Measurements from ENCODE around the gene DENND4C. TPM values are rescaled to one million over a fixed set of nuclear protein-coding genes. Genes with fewer than 3 reads are reported as not detected.
A peak's percentile ranks its signal among the peaks of the same experiment; 100 is the strongest.

DENND4C gene
- total RNA-seq, 2 donors from 2014 or later, result 18.1 to 22.6 TPM

DNA sequence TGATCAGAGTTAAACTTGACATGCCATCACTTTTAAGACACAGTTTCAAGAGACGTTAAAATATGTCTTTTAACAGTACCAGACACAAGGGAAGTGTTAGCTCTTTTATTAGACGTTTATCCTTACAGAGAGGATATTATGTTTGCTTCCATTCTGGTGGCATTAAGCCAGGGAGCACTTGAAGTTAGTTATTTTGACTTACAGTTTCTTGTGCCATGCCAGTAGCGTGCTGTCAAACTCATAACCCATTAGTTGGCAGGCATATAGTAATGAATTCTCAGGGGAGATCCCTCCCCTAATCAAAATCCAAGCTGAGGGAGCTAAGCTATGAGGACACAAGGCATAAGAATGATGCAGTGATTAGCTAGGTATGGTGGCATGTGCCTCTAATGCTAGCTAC, 83.1 kb downstream of the DENND4C start:
- no peak for ATAC-seq (replicated peaks)
- peaks cover 4% of the 10 kb centered on the region for H3K4me1 Mint-ChIP-seq
- H3K9me3 Mint-ChIP-seq, result no peaks in the 10 kb centered on the region
- no peak overlapping the region for H3K27ac Mint-ChIP-seq
- no peaks in the 10 kb centered on the region for H3K27me3 Mint-ChIP-seq
- H3K36me3 Mint-ChIP-seq (ENCODE audit: low read depth), result peaks cover 29% of the 10 kb centered on the region
- no peak overlapping the region for H3K4me3 Mint-ChIP-seq

- peaks cover 61% of the 10 kb centered on the region for H3K36me3 Mint-ChIP-seq (ENCODE audit: low read depth)
- H3K27ac Mint-ChIP-seq, result no peak overlapping the region
- ATAC-seq (replicated peaks), result no peak
- no peaks in the 10 kb centered on the region for H3K27me3 Mint-ChIP-seq
- H3K4me3 Mint-ChIP-seq, result no peak overlapping the region
- peaks cover 10% of the 10 kb centered on the region for H3K4me1 Mint-ChIP-seq
- H3K9me3 Mint-ChIP-seq, result no peaks in the 10 kb centered on the region
Observed at GRCh38 chr9:19320495-19320894, 90.0 kb downstream of the DENND4C start.

DNA sequence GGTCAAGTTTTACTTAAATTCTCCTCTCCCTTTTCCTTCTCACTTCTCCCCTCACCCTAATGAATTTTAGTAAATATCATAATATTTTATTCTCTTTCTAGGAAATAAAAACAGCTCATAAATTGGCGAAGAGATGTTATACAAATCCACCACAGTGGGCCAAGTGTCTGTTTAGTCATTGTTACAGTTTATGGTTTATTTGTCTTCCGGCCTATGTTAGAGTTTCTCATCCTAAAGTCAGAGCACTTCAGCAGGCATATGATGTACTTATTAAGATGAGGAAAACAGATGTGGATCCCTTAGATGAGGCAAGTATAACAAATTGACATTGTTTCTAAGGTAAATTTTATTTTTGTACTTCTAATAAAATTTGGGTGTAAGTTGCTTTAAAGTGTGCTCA, 101.4 kb downstream of the DENND4C start:
- Mint-ChIP-seq H3K36me3 (ENCODE audit: low read depth) (peaks cover 68% of the 10 kb centered on the region), H3K9me3 (no peaks in the 10 kb centered on the region), H3K4me1 (no peaks in the 10 kb centered on the region), H3K27ac (no peak overlapping the region), H3K27me3 (no peaks in the 10 kb centered on the region), H3K4me3 (no peak overlapping the region)
- ATAC-seq (replicated peaks), result no peak

- Mint-ChIP-seq H3K9me3 (no peaks in the 10 kb centered on the region), H3K27me3 (no peaks in the 10 kb centered on the region), H3K4me3 (no peak overlapping the region), H3K36me3 (ENCODE audit: low read depth) (peaks cover 80% of the 10 kb centered on the region), H3K27ac (no peak overlapping the region), H3K4me1 (no peaks in the 10 kb centered on the region)
- no peak for ATAC-seq (replicated peaks)
Observed at GRCh38 chr9:19336166-19336565, 105.7 kb downstream of the DENND4C start.

GRCh38 chr9:19342947-19343346, 112.5 kb downstream of the DENND4C start:
- Mint-ChIP-seq H3K9me3 (no peaks in the 10 kb centered on the region), H3K27me3 (no peaks in the 10 kb centered on the region), H3K4me3 (no peak overlapping the region), H3K27ac (no peak overlapping the region), H3K4me1 (no peaks in the 10 kb centered on the region), H3K36me3 (ENCODE audit: low read depth) (peaks cover 78% of the 10 kb centered on the region)
- no peak for ATAC-seq (replicated peaks)

GRCh38 chr9:19358701-19359100, 128.2 kb downstream of the DENND4C start:
- no peak overlapping the region for H3K27ac Mint-ChIP-seq
- H3K36me3 Mint-ChIP-seq (ENCODE audit: low read depth), result peaks cover 86% of the 10 kb centered on the region
- ATAC-seq (replicated peaks), result no peak
- H3K9me3 Mint-ChIP-seq, result no peaks in the 10 kb centered on the region
- no peak overlapping the region for H3K4me3 Mint-ChIP-seq
- H3K27me3 Mint-ChIP-seq, result no peaks in the 10 kb centered on the region
- no peaks in the 10 kb centered on the region for H3K4me1 Mint-ChIP-seq

- no peak for ATAC-seq (replicated peaks)
- H3K9me3 Mint-ChIP-seq, result no peaks in the 10 kb centered on the region
- H3K27ac Mint-ChIP-seq, result peak overlapping the region; percentile 70
- no peaks in the 10 kb centered on the region for H3K4me1 Mint-ChIP-seq
- no peaks in the 10 kb centered on the region for H3K27me3 Mint-ChIP-seq
- no peak overlapping the region for H3K4me3 Mint-ChIP-seq
- H3K36me3 Mint-ChIP-seq (ENCODE audit: low read depth), result peaks cover 69% of the 10 kb centered on the region
Observed at GRCh38 chr9:19369107-19369506, 138.6 kb downstream of the DENND4C start.

- Mint-ChIP-seq H3K36me3 (ENCODE audit: low read depth) (peaks cover 73% of the 10 kb centered on the region), H3K27ac (no peak overlapping the region), H3K9me3 (no peaks in the 10 kb centered on the region), H3K4me3 (no peak overlapping the region), H3K27me3 (no peaks in the 10 kb centered on the region), H3K4me1 (peaks cover 10% of the 10 kb centered on the region)
- no peak for ATAC-seq (replicated peaks)
Observed at GRCh38 chr9:19371942-19372341, 141.4 kb downstream of the DENND4C start.

DNA sequence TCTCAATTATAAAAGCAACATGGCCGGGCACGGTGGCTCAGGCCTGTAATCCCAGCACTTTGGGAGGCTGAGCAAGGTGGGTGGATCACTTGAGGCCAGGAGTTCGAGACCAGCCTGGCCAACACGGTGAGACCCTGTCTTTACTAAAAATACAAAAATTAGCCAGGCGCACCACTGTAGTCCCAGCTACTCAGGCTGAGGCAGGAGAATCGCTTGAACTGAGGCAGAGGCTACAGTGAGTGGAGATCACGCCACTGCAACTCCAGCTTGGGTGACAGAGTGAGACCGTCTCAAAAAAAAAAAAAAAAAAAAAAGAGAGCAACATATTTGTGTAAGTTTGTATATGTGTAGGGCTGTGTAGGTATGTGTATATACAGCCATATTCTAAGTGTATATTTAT, 142.1 kb downstream of the DENND4C start:
- ATAC-seq (replicated peaks), result no peak
- H3K4me3 Mint-ChIP-seq, result no peak overlapping the region
- H3K4me1 Mint-ChIP-seq, result peaks cover 17% of the 10 kb centered on the region
- H3K9me3 Mint-ChIP-seq, result no peaks in the 10 kb centered on the region
- H3K36me3 Mint-ChIP-seq (ENCODE audit: low read depth), result peaks cover 73% of the 10 kb centered on the region
- no peaks in the 10 kb centered on the region for H3K27me3 Mint-ChIP-seq
- H3K27ac Mint-ChIP-seq, result no peak overlapping the region

DNA sequence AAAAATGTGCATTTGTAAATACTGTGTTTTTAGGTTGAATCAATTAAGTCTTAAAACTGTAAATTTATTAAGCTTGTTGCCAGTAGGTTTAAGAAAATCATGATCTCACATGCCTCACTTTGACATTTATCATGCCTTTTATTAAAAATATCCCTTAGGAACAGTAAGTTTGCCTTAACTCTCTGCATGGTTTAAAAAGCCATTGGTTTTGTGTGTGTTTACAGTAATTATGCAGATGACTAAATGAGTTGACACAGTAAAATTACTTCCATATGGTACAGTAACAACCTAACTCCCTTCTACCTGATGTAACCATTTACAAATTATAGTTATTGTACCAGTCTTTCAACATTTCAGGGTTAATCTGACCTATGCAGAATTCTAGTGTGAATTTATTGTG, 143.0 kb downstream of the DENND4C start:
- H3K4me1 Mint-ChIP-seq, result peaks cover 17% of the 10 kb centered on the region

GRCh38 chr9:19375538-19375937, 145.0 kb downstream of the DENND4C start:
- H3K9me3 Mint-ChIP-seq, result no peaks in the 10 kb centered on the region
- H3K4me1 Mint-ChIP-seq, result peaks cover 17% of the 10 kb centered on the region
- peak overlapping the region; percentile 74 for H3K27ac Mint-ChIP-seq
- peaks cover 90% of the 10 kb centered on the region for H3K36me3 Mint-ChIP-seq (ENCODE audit: low read depth)
- ATAC-seq (replicated peaks), result no peak
- no peaks in the 10 kb centered on the region for H3K27me3 Mint-ChIP-seq
- H3K4me3 Mint-ChIP-seq, result peak overlapping the region; percentile 96

More for the DNA sequence above, 143.0 kb downstream of the DENND4C start:
- Mint-ChIP-seq H3K27me3 (no peaks in the 10 kb centered on the region), H3K9me3 (no peaks in the 10 kb centered on the region), H3K27ac (no peak overlapping the region), H3K4me3 (no peak overlapping the region), H3K36me3 (ENCODE audit: low read depth) (peaks cover 77% of the 10 kb centered on the region)
- ATAC-seq (replicated peaks), result no peak

DNA sequence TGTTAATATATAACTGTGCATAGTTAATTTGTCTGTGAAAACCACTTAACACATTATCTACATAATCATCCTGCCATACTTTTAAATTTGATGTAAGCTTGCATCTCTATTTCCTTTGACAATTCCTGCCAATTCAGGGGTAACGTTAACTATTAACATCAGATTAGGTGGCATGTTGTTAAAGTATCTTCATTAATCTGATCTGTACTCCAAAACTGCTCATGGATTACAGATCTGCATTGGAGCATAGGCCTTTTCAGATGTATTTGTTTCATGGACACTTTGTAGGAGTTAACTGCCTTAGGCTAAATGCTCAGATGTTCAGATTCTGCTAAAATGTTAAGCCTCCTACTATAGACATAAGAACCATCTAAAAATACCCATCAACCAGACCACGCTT, 146.4 kb downstream of the DENND4C start:
- H3K27me3 Mint-ChIP-seq, result no peaks in the 10 kb centered on the region
- peaks cover 23% of the 10 kb centered on the region for H3K4me1 Mint-ChIP-seq
- peaks cover 83% of the 10 kb centered on the region for H3K36me3 Mint-ChIP-seq (ENCODE audit: low read depth)
- H3K27ac Mint-ChIP-seq, result peak overlapping the region; percentile 97
- no peaks in the 10 kb centered on the region for H3K9me3 Mint-ChIP-seq
- peak overlapping the region; percentile 96 for H3K4me3 Mint-ChIP-seq
- ATAC-seq (replicated peaks), result no peak

- H3K27ac Mint-ChIP-seq, result peak overlapping the region; percentile 97
- H3K4me3 Mint-ChIP-seq, result peak overlapping the region; percentile 96
- H3K9me3 Mint-ChIP-seq, result no peaks in the 10 kb centered on the region
- H3K27me3 Mint-ChIP-seq, result no peaks in the 10 kb centered on the region
- no peak for ATAC-seq (replicated peaks)
- H3K4me1 Mint-ChIP-seq, result peaks cover 23% of the 10 kb centered on the region
- peaks cover 73% of the 10 kb centered on the region for H3K36me3 Mint-ChIP-seq (ENCODE audit: low read depth)
Observed at GRCh38 chr9:19378164-19378563, 147.7 kb downstream of the DENND4C start.

- Mint-ChIP-seq H3K4me3 (peak overlapping the region; percentile 96), H3K4me1 (peaks cover 23% of the 10 kb centered on the region)
- no peak for ATAC-seq (replicated peaks)
Observed at GRCh38 chr9:19378647-19379046, 148.2 kb downstream of the DENND4C start.

DNA sequence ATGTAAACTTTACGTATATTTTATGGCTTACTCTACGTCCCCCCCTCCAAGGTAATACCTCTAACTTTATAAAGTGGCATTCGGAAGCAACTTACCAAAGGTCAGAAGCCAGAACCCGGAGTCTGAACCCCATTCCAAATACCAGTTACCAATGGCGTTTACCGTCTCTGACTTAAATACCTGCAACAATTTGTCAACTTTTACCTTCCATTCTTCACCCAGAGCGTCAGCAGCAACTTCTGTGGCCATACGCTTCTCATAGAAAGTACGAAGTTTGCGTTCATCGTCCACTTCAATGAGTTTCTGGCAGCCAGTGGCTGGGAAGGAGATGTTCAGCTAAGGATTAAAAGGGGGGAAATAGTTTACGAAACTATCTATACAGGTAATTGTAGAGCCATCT, 148.8 kb downstream of the DENND4C start:
- H3K4me1 Mint-ChIP-seq, result peaks cover 23% of the 10 kb centered on the region
- H3K27me3 Mint-ChIP-seq, result no peaks in the 10 kb centered on the region

More at GRCh38 chr9:19378647-19379046, 148.2 kb downstream of the DENND4C start:
- Mint-ChIP-seq H3K9me3 (no peaks in the 10 kb centered on the region), H3K36me3 (ENCODE audit: low read depth) (peaks cover 69% of the 10 kb centered on the region), H3K27me3 (no peaks in the 10 kb centered on the region), H3K27ac (peak overlapping the region; percentile 97)

GRCh38 chr9:19379697-19380046, 149.2 kb downstream of the DENND4C start:
- Mint-ChIP-seq H3K27me3 (no peaks in the 10 kb centered on the region), H3K4me3 (peak overlapping the region; percentile 96), H3K27ac (peak overlapping the region; percentile 97), H3K36me3 (ENCODE audit: low read depth) (peaks cover 58% of the 10 kb centered on the region), H3K4me1 (peaks cover 23% of the 10 kb centered on the region), H3K9me3 (no peaks in the 10 kb centered on the region)
- peak; percentile 35 for ATAC-seq (replicated peaks)

More for the DNA sequence above, 148.8 kb downstream of the DENND4C start:
- ATAC-seq (replicated peaks), result no peak
- Mint-ChIP-seq H3K27ac (peak overlapping the region; percentile 97), H3K9me3 (no peaks in the 10 kb centered on the region), H3K36me3 (ENCODE audit: low read depth) (peaks cover 62% of the 10 kb centered on the region), H3K4me3 (peak overlapping the region; percentile 96)

Measured in activated T-helper 17 cell treated with anti-CD3 and anti-CD28 coated beads, Interleukin-2, amount 50 U/mL, for 72 hours (primary cell).